ENCODE data around the gene ZBTB7B. TPM values are rescaled to one million over a fixed set of nuclear protein-coding genes. Genes with fewer than 3 reads are reported as not detected.

Gene ZBTB7B
- total RNA-seq, 1 donor from 2014 or later = 83.1 TPM

GRCh38 chr1:155022136-155022926, 19.7 kb downstream of the ZBTB7B start:
- DNase-seq (ENCODE audit: low spot score in 2 of 2) = no peak
- no peak for TF ChIP-seq CTCF (IDR thresholded peaks at IDR 0.05)
- Histone ChIP-seq H3K27ac (no peak overlapping the region), H3K4me3 (no peak overlapping the region), H3K4me1 (peaks cover 7 to 9% of the 10 kb centered on the region in 2 donors), H3K36me3 (no peaks in the 10 kb centered on the region), H3K27me3 (no peaks in the 10 kb centered on the region), H3K9me3 (no peaks in the 10 kb centered on the region)
- intact Hi-C loops (cut with DNase I) = no loop called here

- TF ChIP-seq CTCF (IDR thresholded peaks at IDR 0.05) = no peak
- Histone ChIP-seq H3K4me1 (peaks cover 3 to 6% of the 10 kb centered on the region in 2 donors), H3K9me3 (no peaks in the 10 kb centered on the region), H3K4me3 (no peak overlapping the region), H3K27ac (no peak overlapping the region), H3K36me3 (no peaks in the 10 kb centered on the region), H3K27me3 (no peaks in the 10 kb centered on the region)
- intact Hi-C loops (cut with DNase I) = no loop called here
- no peak for DNase-seq (ENCODE audit: low spot score in 2 of 2)
These were observed 20.3 kb downstream of the ZBTB7B start for GRCh38 chr1:155022927-155023236.

- Histone ChIP-seq H3K27me3 (no peaks in the 10 kb centered on the region), H3K9me3 (no peaks in the 10 kb centered on the region), H3K4me1 (no peaks in the 10 kb centered on the region), H3K27ac (no peak overlapping the region), H3K36me3 (no peaks in the 10 kb centered on the region), H3K4me3 (no peak overlapping the region)
- intact Hi-C loops (cut with DNase I) = no loop called here
- TF ChIP-seq CTCF (IDR thresholded peaks at IDR 0.05) = no peak
- no peak for DNase-seq (ENCODE audit: low spot score in 2 of 2)
These were observed 21.0 kb downstream of the ZBTB7B start for GRCh38 chr1:155023627-155024026.

- no peak for TF ChIP-seq CTCF (IDR thresholded peaks at IDR 0.05)
- H3K27ac ChIP-seq = no peak overlapping the region
- intact Hi-C loops (cut with DNase I) = no loop called here
- H3K4me3 ChIP-seq = no peak overlapping the region
- H3K27me3 ChIP-seq = no peaks in the 10 kb centered on the region
- no peaks in the 10 kb centered on the region for H3K36me3 ChIP-seq
- no peaks in the 10 kb centered on the region for H3K9me3 ChIP-seq
- H3K4me1 ChIP-seq = no peaks in the 10 kb centered on the region
- DNase-seq (ENCODE audit: low spot score in 2 of 2) = no peak
These were observed 21.7 kb downstream of the ZBTB7B start for GRCh38 chr1:155024315-155024714.

GRCh38 chr1:155026154-155026553, 23.6 kb downstream of the ZBTB7B start:
- DNase-seq (ENCODE audit: low spot score in 2 of 2) = no peak
- Histone ChIP-seq H3K36me3 (no peaks in the 10 kb centered on the region), H3K9me3 (no peaks in the 10 kb centered on the region), H3K4me1 (no peaks in the 10 kb centered on the region), H3K27me3 (no peaks in the 10 kb centered on the region), H3K4me3 (no peak overlapping the region), H3K27ac (no peak overlapping the region)
- no peak for TF ChIP-seq CTCF (IDR thresholded peaks at IDR 0.05)
- intact Hi-C loops (cut with DNase I) = no loop called here

GRCh38 chr1:155026588-155026987, 24.0 kb downstream of the ZBTB7B start:
- Histone ChIP-seq H3K9me3 (no peaks in the 10 kb centered on the region), H3K4me1 (no peaks in the 10 kb centered on the region), H3K4me3 (no peak overlapping the region), H3K36me3 (no peaks in the 10 kb centered on the region), H3K27ac (no peak overlapping the region), H3K27me3 (no peaks in the 10 kb centered on the region)
- no peak for DNase-seq (ENCODE audit: low spot score in 2 of 2)
- TF ChIP-seq CTCF (IDR thresholded peaks at IDR 0.05) = no peak
- intact Hi-C loops (cut with DNase I) = no loop called here
